ENCODE results near the gene UNC93B1. TPM values are rescaled to one million over a fixed set of nuclear protein-coding genes. Genes with fewer than 3 reads are reported as not detected.

UNC93B1 gene
- total RNA-seq, 1 donor from 2014 or later: 107 TPM

DNA sequence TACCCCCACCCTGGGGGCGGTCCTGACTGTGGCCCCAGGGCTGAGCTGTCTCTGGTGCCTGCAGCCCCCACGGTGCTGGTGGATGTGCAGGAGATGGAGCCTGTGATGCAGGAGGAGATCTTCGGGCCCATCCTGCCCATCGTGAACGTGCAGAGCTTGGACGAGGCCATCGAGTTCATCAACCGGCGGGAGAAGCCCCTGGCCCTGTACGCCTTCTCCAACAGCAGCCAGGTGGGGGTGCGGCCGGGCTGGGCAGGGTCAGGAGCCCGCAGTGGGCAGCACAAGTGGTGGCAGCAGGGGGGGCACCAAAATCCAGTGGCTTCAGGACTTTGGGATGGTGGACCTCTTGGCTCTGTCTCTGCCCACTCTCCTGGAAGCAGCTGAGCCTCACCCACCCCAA, 18.6 kb upstream of the UNC93B1 start:
- DNase-seq (ENCODE audit: low spot score): no peak

DNA sequence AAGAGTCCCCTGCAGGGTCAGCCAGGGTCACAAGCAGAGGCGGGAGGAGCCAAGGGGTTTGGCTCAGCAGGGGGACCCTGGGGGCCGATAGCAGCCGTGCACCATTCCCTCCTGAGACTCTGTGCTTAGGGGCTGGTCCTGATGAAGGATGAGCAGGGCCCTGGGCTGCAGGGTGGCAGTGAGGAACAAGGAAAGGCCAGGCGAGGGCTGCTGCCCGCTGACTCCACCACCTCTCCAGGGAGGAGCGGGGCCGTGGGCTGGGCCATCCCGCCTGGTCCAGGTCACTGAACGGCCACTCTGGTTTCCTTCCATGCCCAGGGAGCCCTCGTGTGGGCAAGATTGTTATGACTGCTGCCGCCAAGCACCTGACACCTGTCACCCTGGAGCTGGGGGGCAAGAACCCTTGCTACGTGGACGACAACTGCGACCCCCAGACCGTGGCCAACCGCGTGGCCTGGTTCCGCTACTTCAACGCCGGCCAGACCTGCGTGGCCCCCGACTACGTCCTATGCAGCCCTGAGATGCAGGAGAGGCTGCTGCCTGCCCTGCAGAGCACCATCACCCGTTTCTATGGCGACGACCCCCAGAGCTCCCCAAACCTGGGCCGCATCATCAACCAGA, 17.4 kb upstream of the UNC93B1 start:
- no peak for DNase-seq (ENCODE audit: low spot score)

DNA sequence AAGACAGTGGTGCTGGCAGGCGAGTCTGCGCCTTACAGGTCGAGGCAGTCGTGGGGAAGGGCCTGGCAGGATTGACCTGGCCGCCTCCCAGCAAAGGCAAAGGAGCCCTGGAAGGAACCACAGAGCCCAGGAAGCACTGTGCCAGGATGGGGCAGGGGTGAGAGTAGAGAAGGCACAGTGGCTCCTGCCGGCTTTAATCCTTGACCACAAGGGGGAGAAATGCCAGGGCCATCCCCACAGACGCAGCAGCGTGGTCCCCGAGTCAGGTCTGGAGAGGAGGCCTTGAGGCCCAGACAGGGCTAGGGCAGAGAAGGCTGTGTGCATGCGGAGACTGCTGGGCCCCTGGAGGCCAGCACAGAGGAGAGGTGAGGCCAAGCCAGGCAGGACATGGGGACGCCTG, 16.7 kb upstream of the UNC93B1 start:
- no peak for DNase-seq (ENCODE audit: low spot score)

DNA sequence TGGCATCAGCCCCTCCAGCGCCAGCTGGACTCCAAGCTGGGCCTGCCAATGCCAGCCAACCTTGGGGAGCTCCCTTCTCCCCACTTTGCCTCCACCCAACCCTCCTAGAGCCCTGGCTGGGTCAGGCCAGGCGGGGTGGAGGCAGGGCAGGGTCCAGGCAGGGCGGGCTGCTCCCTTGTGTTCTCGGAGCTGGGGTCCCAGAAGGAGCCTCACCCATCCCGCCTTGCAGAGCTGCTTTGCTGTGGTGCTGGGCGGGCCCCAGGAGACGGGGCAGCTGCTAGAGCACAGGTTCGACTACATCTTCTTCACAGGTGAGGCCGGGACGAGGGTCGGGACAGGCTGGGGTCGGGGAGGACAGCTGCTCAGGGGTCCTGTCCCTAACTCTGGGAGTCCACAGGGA, 15.6 kb upstream of the UNC93B1 start:
- no peak for DNase-seq (ENCODE audit: low spot score)

DNA sequence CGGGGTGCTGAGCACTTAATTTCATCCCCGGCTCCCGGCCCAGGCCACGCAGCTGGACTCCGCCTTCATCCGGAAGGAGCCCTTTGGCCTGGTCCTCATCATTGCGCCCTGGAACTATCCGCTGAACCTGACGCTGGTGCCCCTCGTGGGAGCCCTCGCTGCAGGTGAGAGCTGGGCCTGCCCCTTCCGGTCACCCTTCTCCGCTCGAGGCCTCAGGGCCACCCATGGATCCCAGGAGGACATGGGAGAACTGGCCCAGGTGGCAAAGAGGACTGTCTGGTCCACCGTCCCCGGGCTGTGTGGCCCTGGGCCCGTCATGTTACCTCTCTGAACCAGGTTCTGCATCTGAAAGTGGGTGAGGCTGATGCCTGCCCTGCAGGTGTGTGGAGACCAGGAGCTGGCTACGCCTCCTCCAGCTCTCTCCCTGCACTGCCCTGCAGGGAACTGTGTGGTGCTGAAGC, 14.9 kb upstream of the UNC93B1 start:
- no peak for DNase-seq (ENCODE audit: low spot score)

DNA sequence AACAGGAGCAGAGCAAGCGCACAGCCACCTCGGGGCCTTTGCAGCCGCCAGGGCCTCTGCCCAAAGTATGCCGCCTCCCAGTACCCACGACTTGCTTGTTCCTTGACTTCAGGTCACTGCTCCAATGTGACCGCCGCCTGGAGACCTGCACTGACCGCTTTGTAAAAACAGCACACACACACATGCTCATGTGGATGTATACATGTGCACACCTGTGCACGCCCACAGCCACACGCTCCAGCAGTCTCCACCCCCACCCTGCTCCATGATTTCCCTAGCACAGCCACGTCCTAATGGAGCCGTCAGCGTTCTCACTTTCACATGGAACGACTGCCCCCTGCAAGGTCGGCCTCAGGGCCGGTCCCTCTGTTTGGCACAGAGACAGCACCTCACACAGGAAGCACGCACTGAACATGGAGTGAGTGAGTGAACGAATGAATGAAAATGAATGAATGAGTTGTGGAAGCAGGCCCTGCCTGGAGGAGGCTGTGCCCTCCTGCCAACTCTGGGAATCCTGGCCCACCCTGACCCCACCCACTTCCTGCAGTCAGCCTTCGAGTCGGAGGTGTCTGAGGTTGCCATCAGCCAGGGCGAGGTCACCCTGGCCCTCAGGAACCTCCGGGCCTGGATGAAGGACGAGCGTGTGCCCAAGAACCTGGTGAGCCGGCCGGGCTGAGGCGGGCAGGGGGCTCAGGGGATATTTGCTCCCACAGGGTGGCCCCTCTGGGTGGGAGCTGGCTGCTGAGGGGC, 14.3 kb upstream of the UNC93B1 start:
- no peak for DNase-seq (ENCODE audit: low spot score)

DNA sequence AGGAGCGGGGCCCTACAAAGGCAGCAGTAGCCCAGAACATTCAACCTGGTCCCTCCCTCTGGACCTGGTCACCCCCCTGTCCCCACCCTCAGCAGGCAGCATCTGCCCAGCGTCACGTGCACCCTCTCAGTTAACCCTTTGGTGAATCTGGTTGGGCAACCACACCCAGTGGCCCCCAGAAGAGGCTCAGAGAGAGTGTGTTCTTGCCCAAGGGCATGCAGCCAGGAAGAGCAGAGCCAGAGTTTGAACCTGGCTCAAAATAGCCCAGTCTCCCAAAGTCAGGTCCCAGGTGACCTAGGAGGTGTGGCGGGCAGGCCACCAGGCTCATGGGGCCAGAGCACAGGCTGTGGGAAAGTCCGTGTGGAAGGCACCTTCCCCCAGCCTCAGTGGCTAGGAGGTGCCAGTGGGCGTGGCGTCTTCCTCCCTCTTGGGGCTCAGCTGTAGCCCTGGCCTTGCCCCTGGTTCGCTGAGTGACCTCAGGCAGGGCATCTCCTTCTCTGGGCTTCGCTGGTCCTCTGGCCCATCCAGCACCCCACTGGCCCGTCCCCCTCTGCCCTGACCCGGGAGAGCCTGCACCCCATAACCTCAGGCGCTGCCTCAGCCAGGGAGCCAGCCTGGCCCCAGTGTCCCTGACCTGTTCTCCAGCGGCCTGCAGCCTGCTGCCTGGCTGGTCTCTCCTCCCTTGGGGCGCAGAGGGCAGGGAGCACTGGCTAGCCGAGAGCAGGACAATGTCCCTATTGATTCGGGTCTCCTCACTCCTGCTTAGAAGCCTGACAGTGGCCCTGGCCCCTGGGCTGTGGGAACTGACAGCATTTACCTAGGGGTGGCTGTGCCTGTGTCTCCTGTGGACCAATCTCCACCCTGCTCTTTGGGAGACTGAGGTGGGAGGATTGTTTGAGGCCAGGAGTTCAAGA, 13.3 kb upstream of the UNC93B1 start:
- no peak for DNase-seq (ENCODE audit: low spot score)

DNA sequence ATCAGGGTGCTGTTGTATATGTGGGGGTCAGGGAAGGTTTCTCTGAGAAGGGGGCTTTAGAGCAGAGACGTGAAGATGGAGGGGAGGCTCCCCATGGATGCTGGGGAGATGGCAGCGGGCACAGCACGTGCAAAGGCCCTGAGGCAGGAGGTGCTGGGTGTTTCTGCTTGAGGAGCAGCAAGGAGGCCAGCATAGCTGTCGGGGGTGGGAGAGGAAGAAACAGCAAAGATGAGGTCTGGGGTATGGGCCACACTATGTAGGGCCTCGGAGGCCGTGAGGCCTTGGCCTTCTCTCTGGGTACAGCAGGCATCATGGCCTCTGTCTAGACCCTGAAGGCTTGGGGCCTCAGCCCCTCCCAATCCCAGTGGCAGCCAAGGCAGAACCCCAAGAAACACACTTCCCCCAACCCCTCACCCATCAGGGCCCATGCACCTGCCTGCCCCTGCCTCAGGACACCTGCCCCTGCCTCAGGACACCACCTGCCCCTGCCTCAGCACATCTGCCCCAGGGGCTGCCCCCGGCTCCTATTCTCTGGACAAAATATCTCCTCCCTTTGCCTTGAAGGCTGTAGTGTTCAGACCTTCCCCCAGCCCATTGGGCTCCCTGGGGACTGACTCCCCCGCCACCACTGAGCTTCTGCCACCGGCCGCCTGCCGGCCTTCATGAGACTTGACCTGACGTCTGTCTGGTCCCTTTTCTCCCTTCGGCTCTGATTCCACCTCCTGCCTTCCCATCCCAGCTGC, 12.4 kb upstream of the UNC93B1 start:
- DNase-seq (ENCODE audit: low spot score): no peak

DNA sequence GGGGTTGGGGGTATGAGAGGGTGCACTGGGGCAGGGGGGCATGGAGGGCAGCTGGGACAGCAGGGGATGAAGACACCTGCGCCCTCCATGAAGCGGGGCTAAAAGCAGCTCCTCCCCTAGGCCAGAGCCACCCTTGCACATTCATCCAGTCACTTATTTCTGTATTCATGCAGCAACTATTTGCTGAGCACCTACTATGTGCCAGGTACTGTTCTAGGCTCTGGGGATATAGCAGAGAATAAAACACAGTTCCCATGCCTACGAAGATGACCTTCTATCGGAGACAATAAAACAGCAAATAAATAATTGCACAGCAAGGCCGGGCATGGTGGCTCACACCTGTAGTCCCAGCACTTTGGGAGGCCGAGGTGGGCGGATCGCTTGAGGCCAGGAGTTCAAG, 11.6 kb upstream of the UNC93B1 start:
- no peak for DNase-seq (ENCODE audit: low spot score)

DNA sequence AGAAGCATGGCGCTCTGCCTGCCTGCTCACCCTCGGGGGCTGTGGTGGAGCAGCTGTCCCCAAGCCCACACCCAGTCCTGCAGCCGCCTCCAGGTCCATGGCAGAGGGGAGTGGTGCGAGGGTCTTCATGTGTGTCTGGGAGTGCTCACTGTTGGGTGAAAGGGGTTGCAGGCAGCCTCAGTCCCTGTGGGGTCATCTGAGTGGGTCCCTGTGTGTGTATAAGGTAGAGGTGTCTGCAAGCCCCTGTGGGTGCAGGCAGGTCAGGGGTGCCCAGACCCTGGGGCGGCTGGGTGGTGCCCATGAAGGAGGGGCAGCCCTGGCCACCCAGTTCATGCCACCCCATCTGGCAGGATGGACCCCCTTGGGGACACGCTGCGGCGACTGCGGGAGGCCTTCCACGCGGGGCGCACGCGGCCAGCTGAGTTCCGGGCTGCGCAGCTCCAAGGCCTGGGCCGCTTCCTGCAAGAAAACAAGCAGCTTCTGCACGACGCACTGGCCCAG, 11.1 kb upstream of the UNC93B1 start:
- DNase-seq (ENCODE audit: low spot score): no peak

DNA sequence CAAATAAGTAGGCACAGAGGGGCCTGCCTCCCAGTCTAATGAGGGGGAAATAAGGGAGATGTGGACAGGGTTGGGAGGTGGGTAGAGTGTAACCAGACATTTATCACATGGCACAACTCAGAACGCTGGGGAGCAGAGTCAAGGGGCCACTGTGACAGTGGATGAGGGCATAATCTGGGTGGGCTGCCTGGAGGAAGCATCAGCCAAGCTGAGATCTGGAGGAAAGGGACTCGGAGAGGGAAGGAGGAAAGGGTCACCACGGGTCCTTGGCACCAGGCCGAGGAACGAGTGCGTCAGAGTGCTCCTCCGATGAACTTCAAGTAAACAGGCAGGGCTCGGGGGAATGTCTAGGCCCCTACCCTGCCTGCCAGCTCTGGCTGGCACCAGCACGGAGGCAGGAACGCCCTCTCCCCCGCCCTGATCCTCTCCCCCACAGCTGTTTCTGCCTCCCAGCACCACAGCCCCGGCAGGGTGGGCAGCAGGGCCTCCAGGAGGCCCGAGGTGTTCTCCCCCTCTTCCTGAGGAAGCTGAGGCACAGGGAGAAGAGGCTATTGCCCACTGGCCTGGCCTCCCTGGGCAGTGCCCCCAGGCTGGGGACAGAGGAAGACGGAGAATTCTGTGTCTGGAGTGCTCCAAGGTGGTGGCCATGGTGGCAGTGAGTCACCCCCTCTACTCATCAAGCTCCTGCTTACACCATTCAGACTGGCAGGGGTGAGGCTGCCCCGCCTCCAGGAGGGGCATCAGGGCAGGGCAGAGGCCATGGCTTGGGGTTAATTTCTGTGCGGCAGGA, 10.5 kb upstream of the UNC93B1 start:
- peak; percentile 90 for DNase-seq (ENCODE audit: low spot score)

DNA sequence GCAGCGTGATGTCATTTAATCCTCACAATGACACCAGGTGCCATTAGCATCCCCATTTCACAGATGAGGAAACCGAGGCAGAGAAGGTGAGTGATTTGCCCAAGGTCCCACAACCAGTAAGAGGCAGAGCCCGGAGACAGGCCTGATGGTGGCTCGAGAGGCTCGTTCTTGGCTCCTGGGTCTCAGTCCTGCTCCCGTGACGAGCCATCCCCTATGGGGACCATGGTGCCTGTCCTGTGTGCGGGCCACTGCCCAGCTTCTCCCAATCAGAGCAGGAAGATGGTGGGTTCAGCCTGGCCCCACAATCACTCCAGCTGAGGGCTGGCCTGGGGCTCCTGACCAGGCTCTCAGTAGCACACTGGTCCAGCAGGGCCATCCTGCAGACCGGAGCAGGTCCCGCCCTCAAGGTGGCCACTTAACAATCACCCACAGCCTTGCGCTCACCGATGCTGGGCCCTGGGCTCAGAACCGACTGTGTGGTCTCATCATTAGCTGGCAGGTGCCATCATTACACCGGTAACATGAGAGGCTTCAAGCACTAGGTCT, 9.8 kb upstream of the UNC93B1 start:
- DNase-seq (ENCODE audit: low spot score): no peak

DNA sequence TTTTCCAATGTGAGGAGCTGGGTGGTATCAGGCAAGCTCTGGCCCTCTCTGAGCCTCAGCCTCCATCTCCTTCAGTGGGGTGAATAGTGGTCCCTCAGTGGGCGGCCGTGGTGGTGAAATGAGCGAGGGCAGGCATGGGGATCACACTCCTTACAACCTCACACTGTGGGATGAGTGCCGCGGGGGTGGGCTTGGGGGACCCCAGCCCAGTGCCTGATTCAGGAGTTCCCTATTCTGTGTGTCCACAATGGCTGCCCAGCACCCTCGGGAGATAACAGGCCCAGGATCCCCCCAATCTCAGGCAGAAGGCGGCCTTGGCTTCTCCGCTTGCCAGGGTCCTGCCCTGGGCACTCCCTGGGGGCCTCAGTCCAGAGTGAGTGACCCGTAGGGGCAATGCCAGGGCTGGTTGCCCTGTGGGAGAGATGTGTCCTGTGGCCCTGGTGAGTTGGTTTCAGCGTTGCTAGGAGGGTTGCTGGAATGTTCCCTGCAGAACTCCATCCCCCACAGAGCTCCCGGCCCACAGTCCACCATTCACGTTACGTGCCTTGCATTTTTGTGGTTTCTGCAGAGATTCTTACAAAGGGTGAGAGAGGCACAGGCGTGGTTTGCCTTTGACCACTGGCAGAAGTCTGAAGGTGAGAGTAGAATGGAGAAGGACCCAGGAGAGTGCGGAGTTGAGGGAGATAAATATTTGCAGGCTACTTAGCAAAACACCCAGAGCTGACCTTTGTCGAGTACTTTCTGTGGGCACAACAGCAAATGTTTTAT, 9.1 kb upstream of the UNC93B1 start:
- peak; percentile 81 for DNase-seq (ENCODE audit: low spot score)

DNA sequence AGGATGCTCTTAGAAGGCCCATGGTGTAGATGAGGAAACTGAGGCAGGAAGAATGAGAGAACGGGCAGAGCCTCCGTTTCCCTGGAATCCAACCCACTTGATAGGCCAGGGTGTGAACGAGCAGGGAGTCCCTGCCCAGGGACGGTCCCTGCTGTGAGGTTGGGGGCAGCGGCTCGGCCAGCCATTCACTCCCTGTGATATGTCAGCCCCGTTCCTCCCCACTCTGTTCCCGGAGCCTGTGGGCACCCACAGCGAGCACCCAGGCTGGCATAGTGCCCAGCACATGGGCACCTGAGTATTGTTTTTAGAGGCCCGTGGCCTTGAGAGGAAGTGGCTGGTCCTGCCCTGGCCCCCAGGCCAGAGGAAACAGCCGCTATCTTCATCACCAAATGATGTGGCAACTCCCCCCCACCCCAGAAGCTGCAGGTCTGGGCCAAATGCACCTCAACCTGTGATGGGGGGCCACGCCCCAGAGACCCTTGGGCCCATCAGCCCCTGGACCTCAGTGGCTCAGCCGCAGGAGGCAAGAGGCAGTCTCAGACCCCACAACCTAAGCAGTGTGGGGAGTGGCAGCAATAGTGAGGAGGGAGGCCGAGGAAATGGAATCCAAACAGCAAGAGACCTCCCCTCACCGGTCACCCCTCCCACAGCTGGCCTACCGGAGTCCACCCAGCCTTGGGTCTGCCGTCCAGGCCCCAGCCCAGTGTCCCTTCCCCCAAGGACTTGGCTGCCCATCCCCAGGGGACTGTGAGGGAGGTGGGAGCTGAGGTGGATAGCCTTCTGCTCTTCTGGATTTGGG, 8.3 kb upstream of the UNC93B1 start:
- no peak for DNase-seq (ENCODE audit: low spot score)

DNA sequence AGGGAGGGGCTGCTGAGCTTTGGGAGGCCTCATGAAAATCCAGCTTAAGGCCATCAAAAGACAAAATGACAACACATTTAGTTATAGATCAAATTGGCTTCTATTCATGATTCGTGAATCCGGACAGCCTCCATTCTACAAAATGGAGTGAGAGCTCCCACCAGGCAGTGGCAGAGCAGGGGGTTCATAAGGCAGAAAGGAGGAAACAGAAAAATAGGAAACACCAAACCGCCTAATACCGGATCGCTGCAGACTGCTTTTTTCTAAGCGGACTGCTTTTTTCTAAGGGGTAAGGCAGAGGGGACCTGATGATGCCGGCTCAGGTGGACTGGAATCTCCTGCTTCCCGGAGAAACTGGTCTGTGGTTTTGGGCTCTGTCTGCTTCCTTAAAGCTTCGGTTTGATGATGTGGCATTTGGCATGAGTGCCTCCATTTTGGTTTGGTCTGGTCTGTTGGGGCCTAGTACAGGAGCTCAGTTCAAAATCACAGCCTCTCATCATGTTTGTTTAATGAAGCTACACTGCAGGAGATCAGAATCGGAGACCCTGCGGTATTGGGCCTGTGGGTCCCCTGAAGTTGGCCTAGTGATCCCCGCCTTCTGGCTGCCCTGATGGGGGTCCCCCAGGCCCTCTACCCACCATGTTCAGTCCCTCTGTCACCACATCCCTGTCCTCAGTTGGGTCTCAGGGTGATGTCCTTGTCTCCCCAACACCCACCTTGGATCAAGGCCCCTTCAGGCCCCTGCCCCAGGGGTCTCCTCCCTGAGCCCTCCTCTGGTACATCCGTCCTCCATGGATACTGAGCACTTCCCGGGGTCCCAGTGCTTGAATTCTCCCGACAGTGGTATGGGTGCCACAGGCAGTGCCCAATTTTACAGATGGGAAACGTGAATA, 7.4 kb upstream of the UNC93B1 start:
- no peak for DNase-seq (ENCODE audit: low spot score)

DNA sequence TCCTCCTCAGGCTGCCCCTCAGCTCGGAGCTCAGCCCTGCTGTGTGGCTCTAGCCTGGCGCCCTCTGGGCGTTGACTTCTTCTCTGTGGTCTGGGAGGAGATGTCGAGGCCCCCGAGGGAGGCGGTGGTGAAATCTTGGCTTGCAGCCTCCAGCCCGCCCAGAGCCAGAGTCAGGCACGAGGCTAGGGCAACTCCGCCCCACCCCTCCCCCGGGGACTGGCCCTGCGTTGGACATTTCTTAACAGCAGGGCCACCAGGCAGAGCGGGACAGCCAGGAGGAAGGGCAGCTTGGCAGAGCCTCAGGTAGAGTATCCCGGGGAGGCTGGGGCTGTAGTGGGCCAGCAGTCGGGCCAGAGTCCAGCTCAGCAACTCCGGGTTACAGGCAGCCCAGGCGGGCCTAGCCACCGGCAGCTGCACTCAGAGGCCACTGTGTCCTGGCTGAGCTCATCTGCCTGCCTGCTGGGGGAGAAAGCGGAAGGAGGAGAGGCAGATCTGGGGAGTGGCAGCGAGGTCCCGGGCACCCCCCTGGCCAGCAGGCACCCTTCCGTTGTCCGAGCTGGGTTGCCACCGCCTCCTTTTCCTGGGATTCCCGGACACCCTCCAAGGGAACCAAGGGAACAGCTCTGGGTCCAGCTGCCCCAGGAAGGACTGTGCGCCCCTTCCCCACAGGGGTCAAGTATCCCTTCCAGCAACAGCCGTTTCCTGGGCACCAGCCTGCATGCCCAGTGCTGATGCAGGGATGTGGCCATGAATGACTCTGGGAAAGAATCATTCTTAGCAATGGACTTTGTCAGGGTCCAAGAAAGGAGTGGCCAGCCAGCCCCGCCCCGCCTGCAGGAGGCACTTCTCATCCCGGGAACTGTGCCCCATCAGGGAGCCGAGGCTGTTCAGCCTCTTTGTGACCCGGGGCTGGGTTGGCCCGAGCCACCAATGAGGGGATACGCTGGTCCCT, 6.5 kb upstream of the UNC93B1 start, which contains the start of gene ALDH3B1:
Gene ALDH3B1 (plus strand): TSS at position 238 of the 952 bp plus-strand sequence. CDS start 4,971 bp downstream, outside the sequence.
- peak; percentile 94 for DNase-seq (ENCODE audit: low spot score)

All from mucosa of gallbladder (tissue), 1 donor.